NCI-H2081 (cell line): ENCODE measurements around the gene KNDC1.

Experiments
- DNase-seq, 2 experiments: peaks; one replicate each; lab custom pipeline; 2025; lab: John Stamatoyannopoulos, UW

Gene KNDC1

DNA sequence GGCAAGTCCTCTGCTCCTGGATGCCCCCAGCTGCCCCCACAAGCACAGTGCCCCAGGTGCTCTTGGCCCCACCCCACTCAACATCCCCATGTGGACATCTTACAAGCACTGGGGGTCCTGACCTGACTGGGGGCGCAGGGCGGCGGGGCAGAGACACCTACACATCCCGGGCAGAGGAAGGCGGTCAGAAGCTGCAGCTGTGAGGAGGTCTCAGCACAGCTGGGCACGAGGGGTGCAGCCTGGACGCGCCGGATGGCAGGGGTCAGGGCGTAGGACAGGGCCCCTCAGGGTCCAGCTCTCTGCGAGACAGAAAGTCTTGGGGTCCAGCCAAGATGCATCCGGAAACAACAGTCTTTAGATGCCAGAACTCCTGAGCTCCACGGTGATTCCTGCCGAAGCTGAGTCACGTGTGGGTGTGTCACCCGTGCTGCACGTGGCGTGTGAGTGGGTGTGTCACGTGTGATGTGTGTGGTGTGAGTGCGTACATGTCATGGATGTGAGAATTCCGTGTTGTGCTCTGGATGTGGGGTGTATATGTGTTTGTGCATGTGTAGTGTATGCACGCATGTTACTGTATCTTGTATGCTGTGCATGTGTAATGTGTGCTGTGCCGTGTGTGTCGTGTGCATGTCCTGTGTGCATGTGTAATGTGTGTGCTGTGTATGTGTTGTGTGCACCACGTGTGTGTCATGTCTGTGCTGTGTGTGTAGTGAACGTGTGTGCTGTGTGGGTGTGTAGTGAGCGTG lies 82.8 kb downstream of the KNDC1 start:
- DNase-seq = no peak

DNA sequence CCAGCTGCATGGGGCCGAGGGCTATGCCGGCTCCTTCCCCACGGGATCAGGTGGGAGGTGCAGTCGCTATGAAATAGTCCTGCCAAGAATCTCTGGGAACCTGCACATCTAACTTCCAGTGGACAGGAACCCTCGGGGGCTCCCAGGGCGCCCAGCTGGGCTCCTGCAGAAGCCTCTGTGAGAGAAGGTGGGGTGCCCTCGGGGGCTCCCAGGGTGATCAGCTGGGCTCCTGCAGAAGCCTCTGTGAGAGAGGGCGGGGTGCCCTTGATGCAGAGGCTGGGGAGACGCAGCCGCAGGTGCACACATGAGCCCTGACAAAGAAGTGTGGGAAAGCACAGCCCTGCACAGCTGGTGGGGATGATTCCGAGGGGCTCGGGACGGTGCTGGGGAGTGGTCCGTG lies 83.6 kb downstream of the KNDC1 start:
- no peak for DNase-seq

DNA sequence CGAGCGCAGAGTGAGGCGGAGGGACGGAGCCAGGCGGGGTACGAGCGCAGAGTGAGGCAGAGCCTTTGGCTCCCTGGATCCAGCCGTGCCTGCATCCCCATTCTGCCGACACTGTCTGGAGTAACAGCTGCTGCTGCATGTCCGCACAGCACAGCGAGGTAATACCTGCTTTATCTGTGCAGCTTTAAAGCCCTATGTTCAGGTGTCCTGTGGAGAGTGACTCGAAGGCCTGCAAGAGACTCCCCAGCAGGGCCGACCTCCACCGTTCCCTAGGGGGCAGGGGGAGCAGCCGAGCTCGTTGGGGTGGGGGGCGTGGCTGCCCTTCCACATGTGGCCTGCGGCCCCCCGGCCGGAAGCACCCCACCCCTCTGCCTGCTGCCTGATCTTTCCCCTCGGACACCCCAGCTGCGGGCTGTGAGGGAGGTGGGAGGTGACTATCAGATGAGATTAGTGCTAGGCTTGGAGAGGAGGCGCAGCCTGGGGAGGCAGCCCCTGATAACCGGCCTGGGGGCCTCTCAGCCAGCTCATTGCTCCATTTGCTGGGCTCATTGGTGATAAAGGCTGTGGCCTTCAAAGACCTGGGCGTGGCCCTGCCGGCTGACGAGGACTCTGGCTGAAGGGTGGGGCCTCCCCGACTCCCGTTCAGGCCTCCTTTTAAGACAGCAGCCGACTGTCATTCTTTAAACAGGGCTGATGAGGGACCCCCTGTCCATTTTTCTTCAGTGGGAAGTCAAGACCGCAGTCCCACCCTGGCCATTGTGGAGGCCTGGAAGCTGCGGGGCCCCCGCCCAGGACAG lies 85.6 kb downstream of the KNDC1 start:
- no peak for DNase-seq

DNA sequence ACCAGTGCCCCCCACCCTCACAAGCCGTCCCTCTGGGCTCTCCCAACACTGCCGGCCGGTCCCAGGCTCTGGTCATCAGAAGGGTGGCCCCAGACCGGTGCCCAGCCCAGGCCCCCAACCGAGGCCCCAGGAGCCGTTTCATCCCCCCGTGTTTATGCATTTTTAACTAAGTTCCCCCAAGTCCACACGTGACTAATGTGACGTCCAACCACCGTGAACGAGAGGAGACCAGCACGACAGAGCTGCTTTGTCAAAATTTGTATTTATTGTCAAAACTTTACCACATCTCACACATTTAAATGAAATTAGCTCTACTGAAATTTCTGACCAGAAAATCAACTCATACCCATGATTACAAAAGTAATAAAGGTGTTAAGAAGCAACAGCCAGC lies 86.2 kb downstream of the KNDC1 start:
- no peak for DNase-seq

DNA sequence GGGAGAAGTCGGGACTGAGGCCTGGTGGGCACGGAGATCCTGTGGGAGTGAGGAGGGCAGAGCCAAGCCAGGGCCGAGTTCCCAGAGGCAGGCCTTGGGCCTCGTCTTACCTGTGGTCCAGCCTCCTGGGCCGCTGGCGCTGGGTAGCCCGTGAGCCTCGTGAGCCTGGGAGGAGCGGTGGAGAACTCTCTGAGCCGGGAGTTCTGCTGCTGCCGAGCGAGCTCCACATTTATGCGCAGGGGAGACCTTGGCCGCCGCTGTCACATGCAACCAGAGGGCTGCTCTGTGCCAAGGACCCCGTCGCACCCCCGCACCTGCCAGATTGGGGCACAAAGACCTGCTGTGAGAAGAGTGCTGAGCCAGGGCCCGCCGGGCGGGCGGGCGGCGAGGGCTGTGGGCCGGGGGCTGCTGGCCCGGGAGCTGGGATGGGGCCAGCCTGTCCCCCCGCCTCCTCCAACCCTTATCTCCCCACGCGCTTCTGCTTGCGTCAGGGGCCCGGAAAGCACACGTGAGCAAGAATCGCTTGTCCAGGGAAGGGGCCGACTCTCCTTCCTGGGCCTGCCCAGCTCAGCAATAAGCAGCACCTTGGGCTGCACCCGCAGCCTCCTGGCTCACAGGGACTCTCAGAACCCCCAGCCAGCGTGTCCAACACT lies 87.8 kb downstream of the KNDC1 start:
- DNase-seq = no peak

DNA sequence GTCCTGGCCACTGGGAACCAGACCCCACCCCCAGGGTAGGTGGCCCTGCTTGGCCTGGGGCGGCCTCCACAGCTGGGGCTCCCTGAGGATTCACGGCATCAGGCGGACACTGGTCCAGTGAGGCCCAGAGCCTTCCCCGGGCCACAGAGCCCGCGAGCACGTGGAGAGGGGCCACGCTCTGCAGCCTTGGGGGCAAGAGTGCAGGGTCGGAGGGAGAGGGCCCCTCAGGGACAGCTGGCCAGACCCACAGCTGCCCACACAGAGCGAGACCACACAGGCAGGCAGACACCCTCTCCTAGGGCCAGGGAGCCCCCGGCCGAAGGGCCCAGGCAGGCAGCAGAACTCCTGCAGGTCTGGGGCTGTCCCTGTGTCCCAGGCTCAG lies 88.3 kb downstream of the KNDC1 start:
- DNase-seq = no peak

DNA sequence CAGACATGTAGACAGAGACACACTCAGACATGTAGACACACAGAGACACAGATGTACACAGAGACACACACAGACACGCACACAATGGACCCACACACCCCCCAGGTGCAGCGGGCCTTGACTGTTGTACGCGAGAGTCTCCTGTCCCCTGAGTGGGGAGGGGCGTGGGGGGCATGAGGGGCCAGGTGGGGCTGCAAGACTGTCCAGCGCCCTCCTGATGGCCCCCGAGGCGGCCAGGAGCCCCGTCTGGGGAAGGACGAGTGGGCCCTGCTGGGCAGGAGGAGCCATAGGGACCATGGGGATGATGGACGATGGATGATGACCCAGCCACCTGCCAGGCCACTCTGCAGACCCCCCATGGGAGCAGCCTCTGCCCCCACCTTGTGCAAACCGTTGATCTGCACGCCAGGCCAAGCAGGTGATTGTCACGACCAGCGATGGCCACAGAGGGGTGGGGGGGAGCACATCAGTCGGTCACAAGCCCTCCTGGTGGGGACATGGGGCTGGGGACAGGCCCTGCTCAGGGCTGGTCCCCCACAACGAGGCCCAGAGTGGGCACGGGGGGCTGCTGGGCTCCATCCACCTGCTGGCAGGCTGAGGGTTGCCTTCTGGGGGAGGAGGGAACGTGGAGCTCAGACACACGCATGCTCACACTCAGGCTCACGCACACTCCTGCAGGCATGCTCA lies 89.2 kb downstream of the KNDC1 start:
- DNase-seq = no peak

DNA sequence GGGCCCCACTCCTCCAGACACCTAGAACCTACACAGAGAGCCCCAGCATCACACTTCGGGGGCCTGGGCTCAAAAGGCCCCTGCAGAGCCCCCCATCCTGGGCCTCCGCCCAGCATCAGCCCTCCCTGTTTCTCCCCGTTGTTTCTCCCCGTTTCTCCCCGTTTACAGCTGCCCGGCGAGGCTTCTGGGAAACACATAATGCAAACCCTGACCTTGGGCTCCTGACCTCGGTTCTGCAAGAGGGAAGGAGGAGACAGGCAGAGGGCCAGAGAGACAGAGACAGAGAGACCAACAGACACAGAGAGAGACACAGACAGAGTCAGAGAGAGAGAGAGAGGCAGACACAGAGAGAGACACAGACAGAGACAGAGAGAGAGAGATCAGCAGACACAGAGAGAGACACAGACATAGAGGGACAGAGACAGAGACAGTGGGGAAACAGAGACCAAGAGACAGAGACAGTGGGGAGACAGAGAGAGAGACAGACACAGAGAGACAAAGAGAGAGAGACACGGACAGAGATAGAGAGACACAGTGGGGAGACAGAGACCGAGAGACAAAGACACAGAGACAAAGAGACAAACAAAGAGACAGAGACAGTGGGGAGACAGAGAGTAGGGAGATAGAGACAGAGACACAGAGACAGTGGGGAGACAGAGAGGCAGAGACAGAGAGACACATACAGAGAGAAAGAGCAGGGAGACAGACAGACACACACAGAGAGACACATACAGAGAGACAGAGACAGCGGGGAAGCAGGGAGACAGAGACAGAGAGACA lies 90.1 kb downstream of the KNDC1 start:
- no peak for DNase-seq

DNA sequence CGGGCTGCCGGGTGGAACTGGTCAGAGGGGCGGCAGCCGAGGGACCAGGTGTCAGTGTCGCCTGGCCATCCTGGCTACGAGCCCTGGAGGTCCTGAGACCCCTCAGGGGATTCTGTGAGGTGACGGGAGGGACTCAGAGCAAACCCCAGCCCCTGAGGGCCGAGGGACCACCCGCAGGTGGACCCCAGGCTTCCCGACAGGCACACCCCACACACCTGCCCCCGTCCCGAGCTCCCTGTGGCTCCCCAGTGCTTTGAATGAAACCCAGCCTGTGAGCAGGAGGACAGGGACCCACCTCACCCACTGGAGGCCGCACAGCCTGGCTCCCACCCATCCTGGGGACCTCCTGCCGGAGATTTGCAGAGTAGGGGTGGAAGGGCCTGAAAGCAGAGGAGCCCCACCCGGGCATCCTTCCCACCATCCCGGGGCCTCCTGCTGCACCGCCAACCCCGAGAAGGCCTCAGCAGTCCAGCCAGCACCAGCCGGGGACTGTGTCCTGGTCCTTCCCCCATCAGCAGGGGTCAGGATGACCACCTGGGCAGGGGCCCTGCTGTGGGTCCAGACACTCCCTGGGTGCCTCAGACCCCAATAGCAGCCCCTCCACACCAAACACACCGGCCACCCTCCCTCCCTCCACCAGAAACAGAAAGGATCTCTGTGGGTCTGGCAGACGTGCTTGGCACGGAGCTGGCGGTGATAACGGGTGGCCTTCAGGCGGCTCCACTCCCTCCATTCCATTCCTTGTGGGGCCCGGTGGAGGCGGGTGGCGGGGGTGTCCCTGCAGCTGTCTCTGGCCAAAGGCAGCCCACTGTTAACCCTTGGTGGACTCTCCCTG lies 91.6 kb downstream of the KNDC1 start:
- no peak for DNase-seq

DNA sequence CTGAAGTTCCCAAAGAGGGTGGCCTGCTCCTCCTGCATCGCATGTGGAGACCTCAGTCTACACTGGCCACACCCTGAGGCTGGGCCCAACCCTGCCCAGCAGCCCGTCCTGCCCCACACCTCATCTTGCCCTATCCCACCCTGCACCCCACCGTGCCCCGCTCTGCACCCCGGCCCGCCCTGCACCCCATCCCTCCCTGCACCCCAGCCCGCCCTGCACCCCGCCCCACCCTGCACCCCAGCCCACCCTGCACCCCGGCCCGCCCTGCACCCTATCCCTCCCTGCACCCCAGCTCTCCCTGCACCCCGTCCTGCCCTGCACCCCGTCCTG lies 92.2 kb downstream of the KNDC1 start:
- no peak for DNase-seq

DNA sequence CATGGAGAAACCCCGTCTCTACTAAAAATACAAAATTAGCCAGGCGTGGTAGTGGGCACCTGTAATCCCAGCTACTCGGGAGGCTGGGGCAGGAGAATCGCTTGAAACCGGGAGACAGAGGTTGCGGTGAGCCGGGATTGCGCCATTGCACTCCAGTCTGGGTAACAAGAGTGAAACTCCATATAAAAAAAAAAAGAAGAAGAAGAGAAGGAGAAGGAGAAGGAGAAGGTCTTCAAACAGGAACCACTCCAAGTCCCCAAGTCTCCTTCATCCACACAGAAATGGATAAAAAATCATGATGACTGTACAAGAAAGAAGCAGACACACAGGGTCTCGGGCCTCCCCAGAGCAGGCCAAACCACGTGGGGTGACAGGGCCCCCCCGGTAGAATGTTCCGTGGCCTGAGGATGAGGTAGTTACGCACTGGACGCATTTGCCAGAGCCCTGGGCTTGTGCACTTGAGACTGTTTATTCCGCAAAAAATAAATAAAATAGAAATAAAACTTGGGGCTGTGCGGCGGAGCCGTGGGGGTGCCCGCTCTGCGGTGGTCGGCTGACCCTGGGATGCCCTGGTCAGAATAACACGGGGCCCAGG lies 93.4 kb downstream of the KNDC1 start:
- DNase-seq = no peak

DNA sequence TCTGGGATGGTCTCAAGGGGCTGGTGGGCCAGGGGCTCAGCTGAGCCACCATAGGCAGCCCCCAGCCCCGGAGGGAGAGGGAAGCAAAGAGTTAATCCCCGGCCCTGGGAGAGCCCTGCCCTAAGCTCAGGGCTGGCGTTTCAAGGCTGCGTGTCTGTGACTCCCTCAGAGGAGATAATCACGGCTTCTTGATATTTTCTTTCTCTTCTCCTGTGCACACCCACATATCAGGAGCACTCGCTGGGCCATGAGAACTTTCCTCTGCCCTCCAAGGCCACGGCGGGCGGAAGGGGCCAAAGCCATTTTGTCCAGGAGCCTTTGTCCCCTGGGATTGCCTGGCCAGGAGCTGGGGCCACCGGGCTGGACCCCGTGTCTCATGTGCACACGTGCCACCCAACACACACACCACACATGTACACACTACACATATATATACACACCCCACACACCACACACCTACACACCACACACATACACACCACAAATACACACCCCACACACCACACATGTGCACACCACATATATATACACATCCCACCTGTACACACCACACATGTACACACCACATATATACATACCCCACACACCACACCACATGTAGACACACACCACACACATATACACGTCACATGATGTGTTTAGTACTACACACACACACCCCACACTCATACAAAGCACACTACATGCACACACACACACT lies 94.6 kb downstream of the KNDC1 start:
- no peak for DNase-seq

DNA sequence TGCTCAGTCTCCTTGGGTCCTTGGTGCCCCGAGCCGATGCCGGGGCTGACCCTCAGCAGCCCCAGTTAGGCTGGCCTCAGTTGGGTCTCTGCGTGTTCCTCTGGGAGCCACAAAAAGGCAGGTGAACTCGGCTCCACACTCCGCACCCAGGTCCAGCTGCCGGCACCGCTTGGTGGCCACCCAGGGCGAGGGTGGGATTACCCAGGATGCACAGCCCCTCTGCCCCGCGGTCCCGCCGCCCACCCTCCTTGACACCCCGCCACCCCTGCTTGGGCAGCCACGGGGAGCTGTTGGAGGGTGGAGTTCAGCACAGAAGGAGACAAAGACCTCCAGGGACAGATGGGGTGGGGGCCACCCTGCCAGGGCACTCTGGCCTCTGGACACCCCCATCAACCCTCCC lies 95.3 kb downstream of the KNDC1 start:
- DNase-seq = no peak

DNA sequence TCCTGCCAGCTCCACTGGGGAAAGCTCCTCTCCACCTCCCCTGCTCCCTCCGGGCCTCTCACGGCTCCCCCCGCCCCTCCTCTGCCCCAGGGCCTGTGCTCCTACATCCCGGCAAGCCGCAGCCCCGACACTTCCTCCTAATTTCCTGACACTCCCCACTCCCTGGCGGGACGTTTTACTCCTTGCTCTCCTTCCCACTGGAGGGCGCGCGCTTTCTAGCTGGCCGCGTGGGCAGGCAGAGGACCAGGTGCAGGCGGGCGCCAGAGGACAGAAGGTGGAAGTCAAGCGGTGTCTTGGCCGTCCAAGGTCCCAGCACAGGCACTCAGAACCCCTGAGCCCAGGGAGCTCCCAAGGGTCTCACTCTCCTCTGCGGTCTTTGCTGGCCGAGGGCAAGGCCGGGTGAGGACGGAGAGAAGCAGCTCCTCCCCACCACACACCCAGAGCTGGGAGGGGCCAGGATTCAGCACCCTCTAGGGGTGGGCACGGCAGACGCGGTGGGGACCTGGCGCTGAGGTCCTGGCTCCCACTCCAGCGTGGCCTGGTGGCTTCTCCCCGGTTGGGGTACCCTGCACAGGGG lies 97.6 kb downstream of the KNDC1 start:
- no peak for DNase-seq

DNA sequence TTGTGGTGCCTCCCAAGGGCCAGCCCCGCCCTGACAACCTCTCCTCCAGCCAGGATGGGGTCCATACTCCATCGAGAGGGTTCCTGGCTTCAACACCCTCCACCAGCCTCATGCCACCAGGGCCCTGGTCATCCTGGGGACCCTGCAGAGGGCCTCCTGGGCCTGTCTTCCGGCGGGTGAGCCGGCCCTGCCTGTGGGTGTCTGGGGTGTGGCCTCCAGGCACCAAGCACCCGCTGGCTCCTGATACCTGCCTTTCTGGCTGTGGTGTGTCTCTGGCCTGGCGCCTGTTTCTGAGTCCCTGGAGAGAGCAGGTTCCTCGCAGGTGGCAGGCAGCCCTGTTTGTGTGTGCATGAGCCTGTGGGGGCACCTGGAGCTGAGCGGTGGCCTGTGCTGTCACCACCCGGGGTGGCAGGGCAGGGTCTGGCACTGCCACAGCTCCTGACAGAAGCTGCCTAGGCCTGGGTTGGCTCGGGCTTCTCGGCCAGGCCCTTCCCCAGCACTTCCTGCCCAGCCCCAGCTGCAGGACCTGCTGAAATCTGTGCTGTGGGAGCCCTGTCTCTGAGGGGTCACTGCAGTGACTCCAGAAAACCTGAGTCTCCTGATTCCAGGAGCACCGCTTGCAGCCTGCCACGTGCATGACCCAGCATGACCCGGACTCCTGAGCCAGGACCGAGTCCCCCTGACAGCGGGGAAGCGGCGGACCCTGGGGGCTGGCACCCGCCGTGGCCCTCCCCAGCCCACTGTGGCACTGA lies 98.2 kb downstream of the KNDC1 start:
- DNase-seq = no peak

DNA sequence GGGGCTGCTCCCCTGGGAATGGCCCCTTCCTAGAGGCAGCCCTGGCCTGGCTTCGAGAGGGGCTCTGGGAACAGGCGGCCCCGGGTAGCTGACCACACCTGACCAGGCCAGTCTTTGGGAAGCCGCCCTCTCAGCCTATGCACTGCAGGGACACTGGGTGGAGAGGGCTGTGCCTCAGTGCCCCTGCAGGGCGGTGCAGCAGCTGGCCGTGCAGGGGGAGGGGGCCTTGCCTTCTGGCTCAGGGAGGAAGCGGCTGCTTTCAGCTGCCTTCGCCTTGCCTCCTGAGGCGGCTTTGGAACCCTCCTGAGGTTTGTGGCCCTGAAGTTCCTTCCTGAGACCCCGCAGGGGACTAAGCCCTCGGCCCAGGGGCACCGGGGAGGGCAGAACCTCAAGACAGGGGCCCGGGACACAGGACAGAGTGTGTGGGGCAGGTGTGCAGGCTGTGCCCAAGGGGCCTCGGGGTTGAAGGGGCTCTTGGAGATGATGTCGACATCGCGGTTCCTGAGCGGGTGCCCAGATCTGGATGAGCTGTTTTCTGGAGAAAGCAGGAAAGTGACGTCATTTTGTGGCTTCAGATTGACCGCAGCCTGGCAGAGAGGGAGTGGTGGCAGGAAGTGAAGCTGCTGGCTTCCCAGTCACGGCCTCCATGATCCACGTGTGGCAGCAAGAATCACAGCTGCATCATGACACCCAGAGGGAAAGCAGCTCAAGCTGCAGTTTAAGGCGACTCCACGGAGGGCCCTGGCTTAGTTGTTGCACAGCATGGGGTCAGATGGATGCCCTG lies 99.0 kb downstream of the KNDC1 start:
- DNase-seq = no peak

DNA sequence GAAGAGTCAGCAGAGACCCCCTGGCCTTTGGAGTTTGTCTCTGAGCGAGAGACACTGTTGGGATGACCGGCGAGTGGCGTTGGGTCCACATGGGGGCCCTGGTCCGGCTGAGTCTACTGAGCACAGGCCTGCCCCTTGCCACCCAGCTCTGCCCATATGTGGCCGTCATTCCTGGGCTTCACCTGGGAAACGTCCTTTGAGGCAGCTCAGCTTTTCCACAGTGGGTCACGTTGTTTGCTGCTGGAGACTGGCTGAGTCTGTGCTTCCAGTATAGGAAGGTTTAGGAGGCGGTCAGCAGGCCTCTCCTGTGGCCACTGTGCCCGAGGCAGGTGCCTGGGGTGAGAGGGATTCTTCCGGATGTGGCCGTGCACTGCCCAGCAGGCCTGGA lies 99.6 kb downstream of the KNDC1 start:
- DNase-seq = no peak
